HepG2 (cell line): ENCODE measurements around the gene NR2C1. TPM values are rescaled to one million over a fixed set of nuclear protein-coding genes. Genes with fewer than 3 reads are reported as not detected.

Experiments
- ARNT ChIP-seq: fragments of 450-650 bp; IDR thresholded peaks from 2 replicates; pipeline ENCODE4 v1.6.1; 2017
- CBX2 ChIP-seq, 2 experiments: fragments of 200-600 bp in 1 of 2; sonication (generic); formaldehyde crosslinking in 1 of 2; IDR thresholded peaks; 2 replicates each; pipeline versions ENCODE4 v1.7.0 to v1.8.1; 2018 to 2022; ENCODE audit warnings: low read depth in 2 of 2, low read length in 1 of 2, mild to moderate bottlenecking in 1 of 2, missing genetic modification reagents in 1 of 2
- CBX5 ChIP-seq: sonication (generic); formaldehyde crosslinking; IDR thresholded peaks from 2 replicates; pipeline ENCODE4 v1.4.0; 2020; ENCODE audit warnings: missing genetic modification reagents, borderline replicate concordance
- EZH2 ChIP-seq: conservative IDR thresholded peaks from 2 replicates; pipeline ENCODE4 v1.6.1; 2012; ENCODE audit warnings: mild to moderate bottlenecking, low read depth, low read length, moderate library complexity
- HOXA9 ChIP-seq: sonication (generic); formaldehyde crosslinking; IDR thresholded peaks from 2 replicates; pipeline ENCODE4 v1.8.1; 2022; ENCODE audit warnings: missing genetic modification reagents, mild to moderate bottlenecking, moderate library complexity, borderline replicate concordance
- LCORL ChIP-seq, 2 experiments: fragments of 450-650 bp in 1 of 2; sonication (generic) in 1 of 2; formaldehyde crosslinking in 1 of 2; IDR thresholded peaks; 2 replicates each; pipeline versions ENCODE4 v1.5.0 to v1.6.1; 2017 to 2020; ENCODE audit warnings: antibody characterized with exemption in 1 of 2, missing genetic modification reagents in 1 of 2
- NONO ChIP-seq, 2 experiments: fragments of 450-650 bp in 1 of 2; sonication (generic) in 1 of 2; formaldehyde crosslinking in 1 of 2; IDR thresholded peaks in 1 of 2; conservative IDR thresholded peaks in 1 of 2; 2 replicates each; pipeline versions ENCODE4 v1.6.1 to v1.8.0; 2017 to 2022; ENCODE audit warnings: mild to moderate bottlenecking in 1 of 2, missing genetic modification reagents in 1 of 2, moderate library complexity in 1 of 2
- NR2F2 ChIP-seq: IDR thresholded peaks from 2 replicates; pipeline ENCODE4 v1.6.1; 2012; ENCODE audit warnings: low read depth, inconsistent platforms, borderline replicate concordance
- PLRG1 ChIP-seq: fragments of 450-650 bp; conservative IDR thresholded peaks from 2 replicates; pipeline ENCODE4 v1.6.1; 2016
- PRMT3 ChIP-seq: sonication (generic); formaldehyde crosslinking; IDR thresholded peaks from 2 replicates; pipeline ENCODE4 v1.8.1; 2022; ENCODE audit warnings: low read depth, mild to moderate bottlenecking, moderate library complexity, missing genetic modification reagents, borderline replicate concordance
- SMARCE1 ChIP-seq: fragments of 450-650 bp; IDR thresholded peaks from 2 replicates; pipeline ENCODE4 v1.6.1; 2017; ENCODE audit warnings: borderline replicate concordance
- TOPORS ChIP-seq: sonication (generic); formaldehyde crosslinking; IDR thresholded peaks from 2 replicates; pipeline ENCODE4 v1.8.0; 2023; ENCODE audit warnings: mild to moderate bottlenecking, missing genetic modification reagents
- ZBTB14 ChIP-seq: sonication (generic); formaldehyde crosslinking; IDR thresholded peaks from 2 replicates; pipeline ENCODE4 v1.4.0; 2020; ENCODE audit warnings: missing genetic modification reagents
- ZNF3 ChIP-seq: IDR thresholded peaks from 2 replicates; pipeline ENCODE4 v1.7.0; 2017; ENCODE audit warnings: inconsistent platforms
- ZNF33B ChIP-seq: sonication (generic); formaldehyde crosslinking; IDR thresholded peaks from 2 replicates; pipeline ENCODE4 v1.5.1; 2020; ENCODE audit warnings: mild to moderate bottlenecking, missing genetic modification reagents
- ZNF430 ChIP-seq: sonication (generic); formaldehyde crosslinking; IDR thresholded peaks from 2 replicates; pipeline ENCODE4 v1.9.0; 2021; ENCODE audit warnings: mild to moderate bottlenecking, missing genetic modification reagents
- ZNF678 ChIP-seq: sonication (generic); formaldehyde crosslinking; IDR thresholded peaks from 2 replicates; pipeline ENCODE4 v1.4.0; 2020; ENCODE audit warnings: mild to moderate bottlenecking, missing genetic modification reagents
- ZNF879 ChIP-seq: sonication (generic); formaldehyde crosslinking; IDR thresholded peaks from 2 replicates; pipeline ENCODE4 v1.8.1; 2023; ENCODE audit warnings: missing genetic modification reagents
- polyA plus RNA-seq, 8 experiments: library from polyadenylated mRNA; depleted of rRNA in 3 of 8; stranded (reverse) in 7 of 8; unstranded in 1 of 8; fragments of >200 nt; fragmentation: Illumina TruSeq in 4 of 8; extraction: Trizol in 4 of 8; gene quantifications; 2 replicates each; pipeline versions ENCODE4 v1.2.1 to v1.2.3, GENCODE V29; 2011 to 2016; ENCODE audit warnings: low read depth in 4 of 8, missing spikeins in 1 of 8, mixed read lengths in 1 of 8; ENCODE audit not compliant: insufficient read depth in 1 of 8
- total RNA-seq, 5 experiments: library from RNA; depleted of rRNA; stranded (reverse); fragments of >200 nt; fragmentation: Illumina TruSeq; extraction: Trizol; gene quantifications; 2 replicates each; pipeline ENCODE4 v1.2.3, GENCODE V29; 2016; ENCODE audit warnings: low read depth in 1 of 5
- TF ChIP-seq, protein P1 (sequence below): sonication (generic); formaldehyde crosslinking; IDR thresholded peaks from 2 replicates; pipeline ENCODE4 v1.4.0; 2020; ENCODE audit warnings: missing genetic modification reagents, mild to moderate bottlenecking, borderline replicate concordance
- TF ChIP-seq, protein P2 (sequence below): sonication (generic); formaldehyde crosslinking; IDR thresholded peaks from 2 replicates; pipeline ENCODE4 v1.4.0; 2020; ENCODE audit warnings: missing genetic modification reagents, mild to moderate bottlenecking, borderline replicate concordance
- TF ChIP-seq, protein P3 (sequence below): sonication (generic); formaldehyde crosslinking; IDR thresholded peaks from 2 replicates; pipeline ENCODE4 v1.4.0; 2020; ENCODE audit warnings: mild to moderate bottlenecking, low read depth, missing genetic modification reagents

The NR2C1 gene
- total and polyA plus RNA-seq, 2 of the 13 experiments (the other 11 are each of a cell fraction or from before 2014, with no cell fraction given), result 38.0 to 70.8 TPM

DNA sequence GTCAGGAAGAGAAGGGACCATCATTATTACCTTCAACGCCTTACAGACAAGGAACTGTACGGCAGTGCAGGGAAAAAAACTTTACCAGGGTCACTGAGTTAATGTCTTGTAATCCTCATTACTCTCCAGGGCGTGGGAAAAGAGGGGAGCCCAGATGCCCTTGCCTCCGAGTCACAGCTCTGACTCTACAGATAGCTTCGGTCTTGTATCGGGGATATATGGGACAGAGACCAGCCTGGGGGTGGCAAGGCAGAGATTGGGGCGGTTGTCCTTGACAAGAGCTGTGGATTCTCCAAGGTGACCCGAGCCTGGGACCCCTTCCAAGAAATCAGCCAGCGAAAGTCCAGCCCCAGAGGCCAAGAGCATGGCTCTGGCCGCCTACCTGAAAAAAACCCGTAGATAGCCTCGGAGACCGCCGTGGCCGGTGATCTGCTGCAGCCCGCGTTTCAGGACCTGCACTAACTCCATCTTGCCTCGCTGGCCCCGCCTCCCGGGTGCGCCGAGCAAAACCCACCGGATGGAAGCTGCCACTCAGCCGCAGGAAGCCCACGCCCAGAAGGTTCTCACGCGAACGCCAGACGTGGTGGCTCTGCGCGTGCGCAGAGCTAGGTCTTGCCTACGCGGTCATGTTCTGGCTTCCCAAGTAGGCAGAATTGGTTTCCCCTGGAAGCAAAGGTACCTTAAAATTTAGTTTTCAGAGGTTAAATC, 70.1 kb downstream of the NR2C1 start, which contains the start of gene NDUFA12 (continued):
- TF ChIP-seq PRMT3, result no peak
- TF ChIP-seq ZNF430 (CRISPR knock-in tag), result peak; percentile 53; the same call in 1 of the 2 replicates
- no peak for TF ChIP-seq CBX2 (IDR thresholded peaks at IDR 0.05; ENCODE audit: low read depth, low read length)
- no peak for TF ChIP-seq CBX2 (CRISPR knock-in tag; IDR thresholded peaks at IDR 0.05; ENCODE audit: low read depth)
- peak; percentile 76; the same call in 1 of the 2 replicates for TF ChIP-seq TOPORS (CRISPR knock-in tag)
- TF ChIP-seq ZNF33B (CRISPR knock-in tag), result no peak
- TF ChIP-seq ZNF879 (CRISPR knock-in tag), result no peak
- no peak for TF ChIP-seq SMARCE1
- TF ChIP-seq, protein P1, sequence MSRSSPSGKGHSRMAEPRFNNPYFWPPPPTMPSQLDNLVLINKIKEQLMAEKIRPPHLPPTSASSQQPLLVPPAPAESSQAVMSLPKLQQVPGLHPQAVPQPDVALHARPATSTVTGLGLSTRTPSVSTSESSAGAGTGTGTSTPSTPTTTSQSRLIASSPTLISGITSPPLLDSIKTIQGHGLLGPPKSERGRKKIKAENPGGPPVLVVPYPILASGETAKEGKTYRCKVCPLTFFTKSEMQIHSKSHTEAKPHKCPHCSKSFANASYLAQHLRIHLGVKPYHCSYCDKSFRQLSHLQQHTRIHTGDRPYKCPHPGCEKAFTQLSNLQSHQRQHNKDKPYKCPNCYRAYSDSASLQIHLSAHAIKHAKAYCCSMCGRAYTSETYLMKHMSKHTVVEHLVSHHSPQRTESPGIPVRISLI (CRISPR knock-in tag), result peak; percentile 76; the same call in 1 of the 2 replicates
- TF ChIP-seq HOXA9 (CRISPR knock-in tag), result peak; percentile 42; the same call in 1 of the 2 replicates
- TF ChIP-seq, protein P2, sequence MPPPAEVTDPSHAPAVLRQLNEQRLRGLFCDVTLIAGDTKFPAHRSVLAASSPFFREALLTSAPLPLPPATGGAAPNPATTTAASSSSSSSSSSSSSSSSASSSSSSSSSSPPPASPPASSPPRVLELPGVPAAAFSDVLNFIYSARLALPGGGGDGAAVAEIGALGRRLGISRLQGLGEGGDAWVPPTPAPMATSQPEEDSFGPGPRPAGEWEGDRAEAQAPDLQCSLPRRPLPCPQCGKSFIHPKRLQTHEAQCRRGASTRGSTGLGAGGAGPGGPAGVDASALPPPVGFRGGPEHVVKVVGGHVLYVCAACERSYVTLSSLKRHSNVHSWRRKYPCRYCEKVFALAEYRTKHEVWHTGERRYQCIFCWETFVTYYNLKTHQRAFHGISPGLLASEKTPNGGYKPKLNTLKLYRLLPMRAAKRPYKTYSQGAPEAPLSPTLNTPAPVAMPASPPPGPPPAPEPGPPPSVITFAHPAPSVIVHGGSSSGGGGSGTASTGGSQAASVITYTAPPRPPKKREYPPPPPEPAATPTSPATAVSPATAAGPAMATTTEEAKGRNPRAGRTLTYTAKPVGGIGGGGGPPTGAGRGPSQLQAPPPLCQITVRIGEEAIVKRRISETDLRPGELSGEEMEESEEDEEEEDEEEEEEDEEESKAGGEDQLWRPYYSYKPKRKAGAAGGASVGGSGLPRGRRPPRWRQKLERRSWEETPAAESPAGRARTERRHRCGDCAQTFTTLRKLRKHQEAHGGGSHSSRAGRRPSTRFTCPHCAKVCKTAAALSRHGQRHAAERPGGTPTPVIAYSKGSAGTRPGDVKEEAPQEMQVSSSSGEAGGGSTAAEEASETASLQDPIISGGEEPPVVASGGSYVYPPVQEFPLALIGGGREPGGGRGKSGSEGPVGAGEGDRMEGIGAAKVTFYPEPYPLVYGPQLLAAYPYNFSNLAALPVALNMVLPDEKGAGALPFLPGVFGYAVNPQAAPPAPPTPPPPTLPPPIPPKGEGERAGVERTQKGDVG (CRISPR knock-in tag), result no peak
- peak; percentile 90; the same call in 1 of the 2 replicates for TF ChIP-seq CBX5 (CRISPR knock-in tag)
- TF ChIP-seq ZNF3, result no peak
- TF ChIP-seq ZNF678 (CRISPR knock-in tag), result peak; percentile 77; the same call in 1 of the 2 replicates
- TF ChIP-seq NONO (IDR thresholded peaks at IDR 0.05), result no peak
- TF ChIP-seq NONO (CRISPR knock-in tag; conservative IDR thresholded peaks at IDR 0.05), result peak; percentile 96
- no peak for TF ChIP-seq ARNT
- TF ChIP-seq ZBTB14 (CRISPR knock-in tag), result 0 out of 2 replicates have a peak, but pooled peaks have one; percentile 45
- no peak for TF ChIP-seq EZH2
- TF ChIP-seq, protein P3, sequence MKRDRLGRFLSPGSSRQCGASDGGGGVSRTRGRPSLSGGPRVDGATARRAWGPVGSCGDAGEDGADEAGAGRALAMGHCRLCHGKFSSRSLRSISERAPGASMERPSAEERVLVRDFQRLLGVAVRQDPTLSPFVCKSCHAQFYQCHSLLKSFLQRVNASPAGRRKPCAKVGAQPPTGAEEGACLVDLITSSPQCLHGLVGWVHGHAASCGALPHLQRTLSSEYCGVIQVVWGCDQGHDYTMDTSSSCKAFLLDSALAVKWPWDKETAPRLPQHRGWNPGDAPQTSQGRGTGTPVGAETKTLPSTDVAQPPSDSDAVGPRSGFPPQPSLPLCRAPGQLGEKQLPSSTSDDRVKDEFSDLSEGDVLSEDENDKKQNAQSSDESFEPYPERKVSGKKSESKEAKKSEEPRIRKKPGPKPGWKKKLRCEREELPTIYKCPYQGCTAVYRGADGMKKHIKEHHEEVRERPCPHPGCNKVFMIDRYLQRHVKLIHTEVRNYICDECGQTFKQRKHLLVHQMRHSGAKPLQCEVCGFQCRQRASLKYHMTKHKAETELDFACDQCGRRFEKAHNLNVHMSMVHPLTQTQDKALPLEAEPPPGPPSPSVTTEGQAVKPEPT, result peak; percentile 85
- no peak for TF ChIP-seq PLRG1
- no peak; the same call in 1 of the 2 replicates for TF ChIP-seq NR2F2
- no peak for TF ChIP-seq LCORL (IDR thresholded peaks at IDR 0.05)
- TF ChIP-seq LCORL (CRISPR knock-in tag; IDR thresholded peaks at IDR 0.05), result no peak; the same call in 1 of the 2 replicates
